Measurements from ENCODE around the gene PRDM5.

The PRDM5 gene

GRCh38 chr4:120814886-120815285 is 107.6 kb downstream of the PRDM5 start:
- no peak for DNase-seq (ENCODE audit: low spot score)
- no peak overlapping the region for H3K27ac ChIP-seq
- TF ChIP-seq CTCF (IDR thresholded peaks at IDR 0.05), result no peak
- H3K4me3 ChIP-seq, result no peak overlapping the region

- no peak for TF ChIP-seq CTCF (IDR thresholded peaks at IDR 0.05)
- Histone ChIP-seq H3K4me3 (no peak overlapping the region), H3K27ac (no peak overlapping the region)
- no peak for DNase-seq (ENCODE audit: low spot score)
Measured at GRCh38 chr4:120812216-120812615, 110.3 kb downstream of the PRDM5 start.

- DNase-seq (ENCODE audit: low spot score), result no peak
- no peak overlapping the region for H3K27ac ChIP-seq
- TF ChIP-seq CTCF (IDR thresholded peaks at IDR 0.05), result no peak
- H3K4me3 ChIP-seq, result no peak overlapping the region
Measured at GRCh38 chr4:120809518-120809917, 113.0 kb downstream of the PRDM5 start.

GRCh38 chr4:120808475-120809141 is 113.9 kb downstream of the PRDM5 start:
- no peak overlapping the region for H3K4me3 ChIP-seq
- no peak for TF ChIP-seq CTCF (IDR thresholded peaks at IDR 0.05)
- no peak for DNase-seq (ENCODE audit: low spot score)
- H3K27ac ChIP-seq, result no peak overlapping the region

GRCh38 chr4:120801137-120801758 is 121.3 kb downstream of the PRDM5 start:
- Histone ChIP-seq H3K4me3 (peak overlapping the region; percentile 38), H3K27ac (peak overlapping the region in 1 of 2 donors; percentile 51)
- no peak for TF ChIP-seq CTCF (IDR thresholded peaks at IDR 0.05)
- no peak for DNase-seq (ENCODE audit: low spot score)

GRCh38 chr4:120798570-120798969 is 124.0 kb downstream of the PRDM5 start:
- no peak for DNase-seq (ENCODE audit: low spot score)
- no peak overlapping the region for H3K27ac ChIP-seq
- no peak for TF ChIP-seq CTCF (IDR thresholded peaks at IDR 0.05)
- H3K4me3 ChIP-seq, result no peak overlapping the region

GRCh38 chr4:120796271-120796670 is 126.3 kb downstream of the PRDM5 start:
- TF ChIP-seq CTCF (IDR thresholded peaks at IDR 0.05), result no peak
- no peak for DNase-seq (ENCODE audit: low spot score)
- Histone ChIP-seq H3K4me3 (no peak overlapping the region), H3K27ac (no peak overlapping the region)
